HG02885 (cell line): ENCODE results near the gene MR1.

ENCODE experiments used
- ATAC-seq: cut with Tn5 transposase; IDR thresholded peaks from one replicate; pipeline ENCODE4 v1.9.1; 2021; ENCODE audit warnings: mild to moderate bottlenecking; ENCODE audit not compliant: unreplicated experiment, poor library complexity

MR1 gene

GRCh38 chr1:181033799-181034451 is at the start of gene MR1:
Gene MR1 (plus strand): TSS chr1:181033983. CDS start chr1:181034008, 25 bp downstream.
- ATAC-seq: peak; percentile 97

- no peak for ATAC-seq
Observed at GRCh38 chr1:180988253-180988752, 45.5 kb upstream of the MR1 start.

GRCh38 chr1:180994262-180994661 is 39.5 kb upstream of the MR1 start:
- ATAC-seq: no peak

- ATAC-seq: no peak
Observed at GRCh38 chr1:180997843-180998504, 35.8 kb upstream of the MR1 start.

GRCh38 chr1:181001091-181001780 is 32.5 kb upstream of the MR1 start:
- no peak for ATAC-seq

- no peak for ATAC-seq
Observed at GRCh38 chr1:181002582-181003172, 31.1 kb upstream of the MR1 start.

GRCh38 chr1:181010789-181011188 is 23.0 kb upstream of the MR1 start:
- no peak for ATAC-seq

GRCh38 chr1:181011301-181012202 is 22.2 kb upstream of the MR1 start:
- ATAC-seq: no peak

GRCh38 chr1:181012203-181012745 is 21.5 kb upstream of the MR1 start:
- no peak for ATAC-seq

GRCh38 chr1:181013144-181013543 is 20.6 kb upstream of the MR1 start:
- no peak for ATAC-seq

GRCh38 chr1:181014477-181015250 is 19.1 kb upstream of the MR1 start:
- peak; percentile 62 for ATAC-seq

- no peak for ATAC-seq
Observed at GRCh38 chr1:181015251-181015615, 18.6 kb upstream of the MR1 start.

GRCh38 chr1:181016563-181016962 is 17.2 kb upstream of the MR1 start:
- no peak for ATAC-seq

GRCh38 chr1:181018901-181019681 is 14.7 kb upstream of the MR1 start:
- no peak for ATAC-seq

GRCh38 chr1:181021159-181021558 is 12.6 kb upstream of the MR1 start:
- ATAC-seq: no peak

- ATAC-seq: peak; percentile 54
Observed at GRCh38 chr1:181021811-181022434, 11.9 kb upstream of the MR1 start.

GRCh38 chr1:181023265-181024057 is 10.3 kb upstream of the MR1 start:
- no peak for ATAC-seq
